Retina (tissue), 1 donor: ENCODE data around the gene CPED1.
"Not testable (repeated sequence)": the region's sequence is repeated elsewhere in the genome, so short reads cannot be mapped to it uniquely, and the experiment has no call there.

ENCODE experiments used
- DNase-seq: peaks from one replicate; pipeline ENCODE4 v3.0.0-alpha.2; 2016

CPED1 gene

DNA sequence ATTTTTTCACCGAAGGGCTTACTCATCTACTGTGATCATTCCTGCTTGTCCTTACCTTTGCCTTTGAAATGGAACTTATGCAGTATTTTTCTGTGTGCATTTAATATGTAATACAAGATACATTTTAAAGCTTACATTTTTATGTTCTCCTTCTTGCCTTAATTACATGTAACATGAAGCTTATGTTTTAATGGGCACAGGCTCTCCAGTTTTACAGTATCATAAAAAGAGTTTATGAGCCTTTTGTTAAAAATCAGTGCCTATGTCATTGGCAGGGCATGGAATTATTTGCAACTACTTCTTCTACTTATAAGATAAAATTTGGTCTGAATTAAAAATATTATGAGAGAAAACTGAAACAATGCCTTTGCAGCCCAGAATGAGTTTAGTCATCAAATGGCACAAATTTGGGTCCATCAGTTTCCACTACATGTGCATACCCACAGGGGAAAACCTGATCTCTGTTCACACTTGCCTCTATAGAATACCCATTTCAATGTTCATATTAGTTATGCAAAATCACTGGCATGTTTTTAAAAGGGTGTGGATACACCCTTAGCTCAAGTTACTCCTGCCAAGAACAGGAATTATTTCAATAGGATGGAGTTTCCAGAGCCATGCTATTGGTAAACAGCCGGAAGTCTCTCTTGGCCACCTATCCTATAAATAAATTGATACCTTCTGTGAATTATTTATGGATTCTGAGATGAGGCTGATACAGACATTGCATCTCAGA lies 312.3 kb downstream of the CPED1 start:
- no peak for DNase-seq

GRCh38 chr7:121301446-121302213 lies 313.1 kb downstream of the CPED1 start:
- no peak for DNase-seq

DNA sequence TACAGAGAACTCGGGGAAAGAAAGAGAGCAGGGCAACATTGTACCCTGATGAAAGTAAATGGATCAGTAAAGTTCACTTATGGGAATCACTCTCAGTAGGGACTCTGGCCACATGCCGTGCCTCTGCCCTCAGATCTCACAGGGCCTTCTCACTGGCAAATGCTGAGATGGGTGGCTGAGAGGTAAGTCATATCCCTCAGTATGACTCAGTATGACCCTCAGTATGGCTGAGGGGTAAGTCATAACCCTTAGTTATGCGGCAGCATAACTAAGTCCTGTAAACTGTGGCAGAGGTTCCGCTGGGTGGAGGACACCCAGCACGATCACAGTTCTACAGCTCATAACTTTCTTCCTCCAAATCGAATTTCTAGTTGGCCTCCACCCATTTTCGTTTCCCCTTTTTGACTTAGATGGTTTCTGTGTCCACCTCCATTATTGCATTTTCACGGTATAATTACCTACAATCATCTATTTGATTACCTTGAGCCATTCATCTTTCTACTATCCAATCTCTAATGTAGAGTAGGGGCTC lies 313.8 kb downstream of the CPED1 start:
- no peak for DNase-seq

GRCh38 chr7:121303422-121304101 lies 315.1 kb downstream of the CPED1 start:
- no peak for DNase-seq

- DNase-seq = no peak
Measured at GRCh38 chr7:121304102-121304658, 315.7 kb downstream of the CPED1 start.

DNA sequence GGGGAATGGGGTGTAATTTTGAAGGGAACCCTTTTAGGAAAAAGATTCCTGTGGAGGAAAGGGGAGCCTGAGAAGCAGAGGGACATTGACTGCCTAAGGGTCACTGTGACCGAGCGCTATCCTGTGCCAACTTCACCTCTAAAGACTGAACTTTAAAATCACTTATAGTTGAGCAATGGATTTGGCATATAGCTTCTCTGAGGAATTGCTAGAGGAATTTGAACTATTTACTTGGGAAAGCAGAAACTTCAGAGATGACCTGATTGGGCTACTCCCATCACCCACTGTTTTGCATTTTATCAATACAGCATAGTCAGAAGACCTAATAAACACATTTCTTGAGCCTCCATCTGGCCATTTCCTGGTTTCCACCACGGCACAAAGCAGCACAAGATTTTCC lies 316.6 kb downstream of the CPED1 start:
- no peak for DNase-seq

DNA sequence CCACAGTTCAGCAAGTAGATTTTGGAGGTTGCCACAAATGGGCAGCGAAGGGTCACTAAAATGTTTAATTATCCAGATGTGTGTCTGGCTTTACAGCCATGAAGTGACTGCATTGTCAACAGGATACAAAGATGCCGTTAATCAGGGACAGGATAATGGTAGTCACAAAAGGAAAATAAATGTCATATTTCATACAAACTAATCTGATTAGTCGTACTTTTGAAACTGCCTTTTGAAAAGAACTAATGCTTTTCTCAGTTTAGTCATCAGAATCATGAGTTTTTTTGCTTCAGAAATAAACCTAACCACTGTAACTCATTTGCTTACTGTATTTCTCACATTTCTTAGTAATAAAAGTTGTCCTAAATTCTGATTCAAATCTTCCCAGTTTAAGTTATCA lies 318.1 kb downstream of the CPED1 start:
- no peak for DNase-seq

GRCh38 chr7:121307021-121307574 lies 318.6 kb downstream of the CPED1 start:
- DNase-seq = no peak

DNA sequence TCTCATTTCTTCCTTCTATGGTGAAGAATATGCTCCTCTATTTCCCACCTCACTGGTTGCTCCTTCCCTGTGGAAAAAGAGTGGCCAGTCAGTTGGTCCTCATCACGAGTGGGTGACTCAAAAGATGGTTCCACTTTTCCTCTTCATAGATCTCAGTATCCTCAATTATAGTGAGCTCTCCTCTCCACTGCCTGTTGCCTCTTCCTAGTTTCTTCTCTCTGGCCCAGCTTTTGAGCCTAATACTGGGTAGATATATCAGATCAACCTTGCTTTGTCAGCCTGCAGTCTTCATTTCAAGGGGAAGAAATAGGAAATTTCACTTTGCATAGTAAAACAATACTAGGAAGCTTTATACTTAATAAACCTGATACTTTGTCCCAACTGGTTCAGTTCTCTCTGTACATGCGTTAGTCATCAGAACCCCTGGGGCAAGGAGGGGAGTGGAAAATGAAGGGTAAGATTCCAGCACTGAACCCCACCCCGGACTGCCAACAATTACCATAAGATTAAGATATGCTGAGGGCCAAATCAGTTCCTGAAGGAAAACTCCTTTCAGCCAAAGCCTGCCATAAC lies 324.8 kb downstream of the CPED1 start:
- DNase-seq = no peak

GRCh38 chr7:121313793-121314676 lies 325.5 kb downstream of the CPED1 start:
- DNase-seq = no peak

DNA sequence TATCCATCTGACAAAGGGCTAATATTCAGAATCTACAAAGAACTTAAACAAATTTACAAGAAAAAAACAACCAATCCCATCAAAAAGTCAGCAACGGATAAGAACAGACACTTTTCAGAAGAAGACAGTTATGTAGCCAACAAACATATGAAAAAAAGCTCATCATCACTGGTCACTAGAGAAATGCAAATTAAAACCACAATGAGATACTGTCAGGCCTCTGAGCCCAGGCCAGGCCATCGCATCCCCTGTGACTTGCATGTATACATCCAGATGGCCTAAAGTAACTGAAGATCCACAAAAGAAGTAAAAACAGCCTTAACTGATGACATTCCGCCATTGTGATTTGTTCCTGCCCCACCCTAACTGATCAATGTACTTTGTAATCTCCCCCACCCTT lies 326.7 kb downstream of the CPED1 start:
- DNase-seq = not testable (repeated sequence)

- DNase-seq = no peak
Measured at GRCh38 chr7:121322460-121322859, 333.9 kb downstream of the CPED1 start.

DNA sequence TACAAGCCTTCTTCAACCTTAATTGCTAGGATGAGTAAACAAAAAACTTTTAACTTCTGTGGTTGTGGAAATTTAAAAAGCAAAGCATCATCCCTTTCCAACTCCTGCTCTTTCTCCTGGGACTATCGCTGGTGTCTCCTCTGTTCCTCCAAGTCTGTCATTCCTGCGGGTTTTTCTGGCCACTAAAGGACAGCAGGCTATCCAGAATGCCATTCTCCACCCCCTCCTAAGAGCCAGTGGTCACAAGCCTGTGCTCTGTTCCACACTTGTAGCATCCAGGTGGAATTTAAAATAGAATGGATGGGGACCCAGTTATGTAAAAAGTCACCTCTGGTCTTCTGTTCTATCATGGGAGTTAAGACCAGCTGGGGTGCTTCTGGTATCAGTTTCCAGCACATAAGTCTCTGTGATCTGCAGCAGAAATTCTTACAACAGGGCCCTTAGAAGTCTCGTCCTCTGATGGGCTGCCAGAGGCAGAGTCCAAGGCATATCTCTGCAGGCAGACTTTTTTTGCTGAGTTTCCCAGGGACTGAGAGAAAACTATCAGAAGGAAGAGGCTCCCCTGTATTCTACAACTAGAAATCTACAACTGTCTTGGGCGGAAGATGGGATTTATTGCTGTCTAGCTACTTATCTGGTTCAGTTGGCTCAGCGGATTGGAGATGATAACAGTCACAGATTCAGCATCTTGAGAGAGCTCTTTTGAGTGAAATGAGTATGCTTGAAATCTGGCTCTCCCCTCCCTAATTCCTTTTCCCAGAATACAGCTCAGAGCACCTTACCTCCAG lies 335.2 kb downstream of the CPED1 start:
- DNase-seq = no peak

GRCh38 chr7:121327671-121328070 lies 339.2 kb downstream of the CPED1 start:
- no peak for DNase-seq

DNA sequence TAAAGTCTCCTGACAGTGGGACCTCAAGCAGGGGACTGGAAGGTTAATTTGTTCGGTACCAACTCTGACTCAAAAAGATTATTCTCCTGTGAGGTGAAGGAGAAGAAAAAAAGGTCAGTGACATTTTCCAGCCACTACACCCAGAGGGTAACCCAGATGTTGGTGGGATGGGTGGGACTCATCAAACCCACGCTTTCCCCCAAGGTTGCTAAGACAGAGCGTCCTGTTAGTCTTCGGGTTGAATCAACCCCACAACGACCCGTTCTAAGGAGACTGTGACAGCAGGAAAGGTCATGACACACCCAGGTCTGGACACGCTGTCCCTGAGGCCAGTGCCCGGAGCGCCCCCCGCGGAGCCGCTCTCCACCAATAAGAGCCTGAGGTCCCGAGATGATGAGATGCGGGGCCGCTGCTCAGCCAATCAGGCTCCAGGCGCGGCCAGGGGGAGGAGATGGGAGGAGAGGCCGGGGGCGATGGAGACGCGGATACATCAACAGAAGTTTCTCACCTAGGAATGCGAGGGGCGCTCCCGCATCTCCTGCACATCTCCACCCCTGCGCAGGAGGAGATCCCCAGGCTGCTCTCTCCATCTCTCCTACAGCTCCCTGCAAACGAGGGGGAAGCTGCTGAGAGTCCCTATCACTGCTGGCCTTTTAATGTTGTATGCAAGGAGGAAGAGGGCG lies 340.1 kb downstream of the CPED1 start, which contains the start of gene WNT16:
TSS of gene WNT16 (plus strand) at position 493 of the 683 bp plus-strand sequence. CDS start 293 bp downstream, outside the sequence.
- DNase-seq = peak; percentile 75

DNA sequence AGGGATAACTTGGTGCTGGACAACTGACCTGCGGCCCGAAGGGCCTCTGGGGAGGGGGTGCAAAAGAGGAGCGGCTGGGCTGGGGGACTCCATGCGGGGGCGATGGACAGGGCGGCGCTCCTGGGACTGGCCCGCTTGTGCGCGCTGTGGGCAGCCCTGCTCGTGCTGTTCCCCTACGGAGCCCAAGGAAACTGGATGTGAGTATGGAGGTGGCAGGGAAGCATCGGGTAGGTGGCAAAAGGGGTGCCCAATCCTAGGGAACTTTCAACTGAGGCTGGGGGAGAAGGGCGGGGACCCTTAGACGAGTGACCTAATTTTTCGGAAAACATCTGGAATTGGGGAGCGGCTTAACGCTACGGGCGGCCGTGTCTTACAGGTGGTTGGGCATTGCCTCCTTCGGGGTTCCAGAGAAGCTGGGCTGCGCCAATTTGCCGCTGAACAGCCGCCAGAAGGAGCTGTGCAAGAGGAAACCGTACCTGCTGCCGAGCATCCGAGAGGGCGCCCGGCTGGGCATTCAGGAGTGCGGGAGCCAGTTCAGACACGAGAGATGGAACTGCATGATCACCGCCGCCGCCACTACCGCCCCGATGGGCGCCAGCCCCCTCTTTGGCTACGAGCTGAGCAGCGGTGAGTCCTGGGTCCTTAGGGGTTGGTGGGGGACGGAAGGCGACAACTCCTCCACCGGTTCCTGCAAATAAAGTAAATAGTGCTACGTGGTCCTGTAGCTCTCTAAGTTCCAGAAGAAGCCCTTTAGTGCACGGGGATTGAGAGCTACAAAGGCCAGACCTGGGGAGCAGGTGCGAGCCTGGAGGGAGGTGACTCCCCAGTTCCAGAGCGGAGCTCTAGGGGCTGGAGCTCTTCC lies 340.9 kb downstream of the CPED1 start:
- DNase-seq = peak; percentile 67

DNA sequence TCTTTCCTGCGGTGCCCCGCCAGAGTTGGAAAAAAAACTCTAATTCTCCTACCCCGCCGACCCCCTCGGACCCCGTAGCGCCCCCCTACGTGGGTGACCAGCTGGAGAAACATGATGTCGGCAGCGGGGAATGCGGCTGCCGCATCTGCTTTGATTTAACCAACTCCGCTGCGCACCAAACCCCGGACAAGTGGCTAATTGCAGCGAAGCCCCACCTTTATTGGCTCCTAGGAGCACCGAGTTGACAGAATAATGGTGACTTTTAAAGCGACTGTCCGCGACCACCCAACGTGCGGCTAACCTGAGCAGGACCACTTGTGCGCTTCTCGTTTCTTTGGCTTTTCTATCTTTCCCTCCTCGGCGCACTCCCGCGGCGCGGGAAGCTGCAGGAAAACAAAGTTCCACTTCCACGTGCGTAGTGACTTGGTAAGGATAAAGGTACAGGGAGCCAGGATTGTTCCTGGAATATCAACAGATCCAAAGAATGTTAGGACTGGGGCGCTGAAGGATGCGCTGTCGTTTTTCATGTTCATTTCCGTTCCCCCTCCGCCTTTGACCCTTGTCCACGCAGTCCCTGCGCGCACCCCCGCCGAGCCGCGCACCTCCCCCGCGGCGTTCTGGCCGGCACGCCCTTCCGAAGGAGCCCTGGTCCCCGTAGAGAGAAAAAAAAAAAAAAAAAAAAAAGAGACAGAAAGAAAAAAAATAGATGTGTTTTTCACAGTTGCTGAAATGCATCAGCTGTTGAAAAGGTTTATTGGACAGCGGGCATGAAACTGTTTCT lies 341.7 kb downstream of the CPED1 start:
- DNase-seq = peak; percentile 72

DNA sequence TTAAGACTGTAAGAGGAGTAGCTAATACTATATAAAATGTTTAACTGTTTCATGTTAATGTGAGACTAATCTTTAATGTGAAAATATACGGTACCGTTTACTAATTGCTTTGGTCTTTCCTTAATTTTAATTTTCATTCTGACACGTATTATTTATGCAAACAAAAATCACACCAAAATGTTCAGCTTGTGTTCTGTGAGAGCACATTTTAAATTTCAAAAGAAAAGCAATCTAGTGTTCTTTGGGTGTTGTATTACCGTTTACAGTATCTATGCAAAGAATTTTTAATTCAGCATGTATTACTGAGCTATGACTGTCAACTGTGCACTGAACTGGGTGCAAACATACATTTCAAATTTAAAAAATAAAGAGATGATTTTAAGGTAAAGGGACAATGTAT lies 342.5 kb downstream of the CPED1 start:
- DNase-seq = no peak
